GM18858 (cell line): ENCODE measurements around the gene FTH1.
"Not testable (repeated sequence)": the region's sequence is repeated elsewhere in the genome, so short reads cannot be mapped to it uniquely, and the experiment has no call there.

Source experiments
- ATAC-seq: cut with Tn5 transposase; IDR thresholded peaks from one replicate; pipeline ENCODE4 v1.9.1; 2021; ENCODE audit not compliant: unreplicated experiment

FTH1 gene

DNA sequence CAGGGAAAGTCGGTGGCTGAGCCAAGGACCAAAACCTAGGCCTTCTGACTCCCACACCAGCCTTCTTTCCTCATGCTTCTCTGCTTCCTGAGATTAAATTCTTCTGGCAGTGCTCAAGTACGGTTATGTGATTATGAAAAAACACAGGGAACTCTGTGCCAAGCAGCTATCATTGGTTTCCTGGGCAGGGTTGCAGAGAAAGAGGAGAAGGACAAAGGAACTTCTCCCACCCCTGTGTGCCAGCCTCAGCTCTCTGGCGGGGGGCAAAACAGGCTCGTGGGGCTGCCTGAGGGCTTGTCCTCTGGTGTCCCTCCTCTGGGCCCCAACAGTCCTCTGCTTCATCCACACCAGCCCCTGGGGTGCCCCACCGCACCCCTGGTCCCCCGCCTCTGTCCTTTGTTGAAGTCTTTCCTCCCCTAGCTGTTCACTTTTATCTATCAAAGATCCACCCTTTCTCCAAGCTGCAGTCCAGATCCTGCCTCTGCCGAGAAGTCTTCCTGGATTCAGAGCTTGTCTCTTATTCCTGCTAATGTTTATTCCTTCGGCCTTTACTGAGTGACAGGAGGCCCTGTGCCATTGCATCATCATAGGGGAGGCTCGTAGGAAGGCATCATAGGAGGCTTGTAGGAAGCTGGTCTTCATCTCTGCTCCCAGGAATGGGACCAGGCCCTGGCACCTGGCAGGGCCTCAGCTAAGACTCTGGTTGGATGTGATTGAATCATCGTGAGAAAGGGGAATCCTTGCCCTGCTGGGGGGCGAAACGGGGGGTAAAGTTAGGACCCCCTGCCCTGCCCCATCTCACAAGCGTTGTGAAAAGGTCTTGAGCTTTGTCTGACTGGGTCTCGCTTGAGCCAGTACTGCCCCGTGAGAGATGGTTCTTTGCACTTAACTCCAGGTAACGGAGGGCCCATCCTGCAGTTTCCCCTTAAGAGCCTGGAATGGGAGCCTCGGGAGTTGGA is 11.5 kb upstream of the FTH1 start:
- no peak for ATAC-seq

- no peak for ATAC-seq
Observed at GRCh38 chr11:61976813-61977475, 9.5 kb upstream of the FTH1 start.

GRCh38 chr11:61976420-61976800 is 9.0 kb upstream of the FTH1 start:
- no peak for ATAC-seq

- no peak for ATAC-seq
Observed at GRCh38 chr11:61975638-61976419, 8.4 kb upstream of the FTH1 start.

- ATAC-seq, result no peak
Observed at GRCh38 chr11:61974766-61975631, 7.6 kb upstream of the FTH1 start.

GRCh38 chr11:61973476-61974162 is 6.2 kb upstream of the FTH1 start:
- no peak for ATAC-seq

GRCh38 chr11:61972672-61973475 is 5.4 kb upstream of the FTH1 start:
- no peak for ATAC-seq

DNA sequence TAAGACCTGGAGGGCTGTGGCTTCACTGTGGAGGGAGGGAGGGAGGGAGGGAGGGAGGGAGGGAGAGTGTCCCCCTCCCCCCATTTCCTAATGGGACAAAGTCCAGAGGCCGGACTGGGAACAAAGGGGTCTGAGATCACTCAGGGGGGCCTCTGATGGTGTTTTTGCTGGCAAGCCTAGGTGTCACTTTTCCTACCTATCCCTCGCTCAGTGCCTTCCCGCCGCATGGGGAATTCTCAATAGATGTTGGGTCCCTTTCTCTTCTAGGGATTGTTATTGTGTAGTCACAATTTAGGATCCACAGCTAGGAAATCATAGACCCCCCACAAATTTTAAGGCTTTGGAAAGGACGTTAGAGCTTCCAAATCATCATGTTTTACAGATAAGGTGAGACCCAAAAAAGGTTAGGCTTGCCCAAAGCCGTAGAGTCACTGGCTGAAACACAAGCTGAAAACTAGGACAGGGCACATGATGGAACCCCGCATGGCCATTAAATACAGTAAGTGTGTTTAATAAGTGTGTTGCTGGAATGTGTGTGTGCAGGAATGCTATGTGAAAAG is 4.8 kb upstream of the FTH1 start:
- no peak for ATAC-seq

GRCh38 chr11:61971248-61972111 is 4.0 kb upstream of the FTH1 start:
- ATAC-seq, result no peak

- ATAC-seq, result no peak
Observed at GRCh38 chr11:61969838-61970662, 2.6 kb upstream of the FTH1 start.

GRCh38 chr11:61969391-61969758 is 1.9 kb upstream of the FTH1 start:
- no peak for ATAC-seq

GRCh38 chr11:61968758-61969390 is 1.4 kb upstream of the FTH1 start:
- no peak for ATAC-seq

DNA sequence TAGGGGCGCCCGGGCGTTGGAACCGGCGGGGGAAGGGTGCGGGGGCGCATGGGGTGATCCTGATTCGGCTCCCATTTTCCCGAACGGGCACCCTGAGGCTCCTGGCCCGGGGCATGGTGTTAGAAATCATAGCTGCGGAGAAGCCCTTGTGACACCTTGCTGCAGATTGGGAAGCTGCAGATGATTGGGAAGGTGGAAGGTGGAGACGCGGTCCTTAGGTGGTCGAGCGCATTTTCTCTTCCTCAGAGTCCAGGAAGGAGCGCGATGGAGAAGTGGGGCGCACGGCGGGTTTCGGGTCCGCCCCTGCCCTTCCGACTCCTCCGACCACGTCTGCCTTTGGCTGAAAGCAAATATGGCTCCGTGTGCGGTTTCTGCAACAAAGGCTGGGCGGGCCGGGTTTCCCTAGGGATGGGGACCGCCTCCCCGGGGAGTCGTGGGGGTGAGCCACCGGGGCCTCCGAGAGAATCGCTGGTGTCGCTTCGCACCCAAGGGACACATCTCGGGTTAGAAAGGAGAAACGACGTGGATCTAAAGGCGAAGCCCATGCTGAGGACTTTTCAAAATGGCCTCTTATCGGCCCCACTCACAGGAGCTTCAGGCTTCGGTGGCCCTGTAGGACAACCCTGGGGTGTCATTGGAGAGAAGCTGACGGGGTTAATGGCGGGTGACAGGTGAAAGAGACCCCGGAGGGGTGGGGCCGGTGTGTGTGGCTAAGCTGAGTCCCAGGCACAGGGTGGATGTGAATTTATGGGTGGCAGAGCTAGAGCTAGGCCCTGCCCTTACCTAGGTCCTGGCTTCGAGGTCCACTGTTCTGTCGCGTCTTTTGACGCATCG is 707 bp upstream of the FTH1 start:
- ATAC-seq, result no peak

DNA sequence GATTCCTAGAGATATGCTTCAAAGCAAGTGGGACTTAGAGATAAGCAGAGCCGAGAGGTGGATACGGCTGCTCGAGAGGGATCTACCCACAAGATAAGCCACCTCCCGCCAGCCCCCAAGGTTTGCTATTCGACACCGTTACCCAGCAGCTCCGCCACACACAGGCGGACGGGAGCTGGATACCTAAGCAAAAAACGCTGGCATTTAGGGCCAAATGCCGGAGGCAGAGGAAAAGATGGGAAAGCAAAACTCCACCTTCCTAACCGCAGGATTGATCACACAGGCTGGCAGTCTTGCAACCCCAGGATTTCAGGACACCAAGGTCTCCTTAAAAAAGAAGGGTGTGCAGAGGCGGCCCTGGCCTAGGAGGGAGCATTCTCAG is 709 bp downstream of the FTH1 start:
- no peak for ATAC-seq

DNA sequence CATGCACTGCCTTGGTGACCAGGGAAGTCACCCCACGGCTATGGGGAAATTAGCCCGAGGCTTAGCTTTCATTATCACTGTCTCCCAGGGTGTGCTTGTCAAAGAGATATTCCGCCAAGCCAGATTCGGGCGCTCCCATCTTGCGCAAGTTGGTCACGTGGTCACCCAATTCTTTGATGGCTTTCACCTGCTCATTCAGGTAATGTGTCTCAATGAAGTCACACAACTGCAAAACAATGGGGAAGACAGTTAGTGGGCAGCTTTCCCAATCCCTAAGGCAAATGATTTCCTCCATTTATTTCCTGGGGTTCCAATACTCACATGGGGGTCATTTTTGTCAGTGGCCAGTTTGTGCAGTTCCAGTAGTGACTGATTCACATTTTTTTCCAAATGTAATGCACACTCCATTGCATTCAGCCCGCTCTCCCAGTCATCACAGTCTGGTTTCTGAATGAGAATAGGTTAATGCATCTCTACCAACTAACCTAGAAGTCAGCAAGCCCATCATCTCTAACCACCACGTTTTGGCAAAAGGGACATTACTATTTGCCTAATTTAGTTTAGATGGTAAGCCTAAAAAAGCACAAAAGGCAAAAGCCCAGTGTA is 2.7 kb downstream of the FTH1 start:
- ATAC-seq, result not testable (repeated sequence)
